HG03521 (cell line): ENCODE data around the gene ELAVL3.

ENCODE experiments used
- ATAC-seq: cut with Tn5 transposase; IDR thresholded peaks from one replicate; pipeline ENCODE4 v1.9.1; 2021; ENCODE audit warnings: mild to moderate bottlenecking, moderate library complexity; ENCODE audit not compliant: unreplicated experiment

ELAVL3 gene

DNA sequence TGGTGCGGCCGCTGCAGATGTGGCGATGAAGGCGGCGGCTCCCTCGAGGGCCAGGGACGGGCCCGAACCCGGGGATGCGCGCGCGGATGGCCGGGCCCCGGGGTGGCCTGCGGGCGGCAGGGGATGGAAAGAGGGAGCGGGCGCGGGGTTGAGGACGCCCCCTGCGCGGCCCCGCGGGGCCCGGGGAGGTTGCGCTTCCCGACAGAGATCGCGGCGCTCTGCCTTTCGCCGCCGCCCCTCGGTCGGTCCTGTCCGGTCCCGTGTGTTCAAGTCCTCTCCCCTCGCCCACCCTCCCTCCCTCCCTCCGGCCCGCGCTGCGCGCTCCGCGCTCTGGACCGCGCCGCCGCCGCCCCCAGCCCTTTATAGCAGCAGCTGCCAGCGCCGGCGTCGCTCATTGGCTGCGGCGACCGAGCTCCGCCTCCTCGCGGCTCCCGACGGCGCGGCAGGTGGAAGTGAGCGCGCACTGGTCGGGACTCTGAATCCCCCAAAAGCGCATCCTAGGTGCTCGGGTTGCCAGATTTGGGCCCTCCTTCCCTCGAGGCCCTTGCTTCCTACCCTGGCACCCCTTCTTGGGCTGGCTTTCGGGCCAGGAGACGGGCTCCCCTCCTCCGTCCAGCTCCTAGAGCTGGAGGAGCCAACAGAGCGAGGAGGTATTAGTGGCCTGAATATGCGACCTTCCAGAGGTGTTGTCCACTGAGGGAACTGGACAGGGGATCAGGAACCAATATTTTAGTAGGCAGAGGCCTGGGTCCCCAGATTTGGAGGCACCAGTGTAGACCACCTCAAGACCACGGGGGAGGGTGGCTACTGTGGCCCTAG is at the start of gene ELAVL3:
ELAVL3 (minus strand) TSS at position 332 of the 819 bp plus-strand sequence. CDS start 438 bp downstream, outside the sequence.
- ATAC-seq, result no peak

DNA sequence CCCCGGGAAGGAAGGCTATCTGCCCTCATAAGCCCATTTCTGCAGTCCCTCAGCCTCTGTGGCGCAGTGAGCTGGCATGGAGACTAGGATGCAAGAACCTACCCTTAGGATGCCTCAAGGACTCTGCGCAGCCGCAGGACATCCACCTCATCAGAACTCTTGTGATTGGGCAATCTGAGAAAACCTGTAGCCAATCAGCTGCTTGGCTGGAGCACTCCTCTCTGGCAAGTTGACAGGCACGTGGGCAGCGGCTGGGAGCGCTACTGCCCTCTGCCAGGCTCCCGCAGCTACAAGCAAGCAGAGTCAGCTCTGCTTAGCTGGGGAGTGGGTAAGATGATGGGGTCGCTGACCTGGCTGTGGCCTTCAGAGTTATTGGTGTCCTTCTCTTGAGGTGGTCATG is 49.6 kb upstream of the ELAVL3 start:
- no peak for ATAC-seq

DNA sequence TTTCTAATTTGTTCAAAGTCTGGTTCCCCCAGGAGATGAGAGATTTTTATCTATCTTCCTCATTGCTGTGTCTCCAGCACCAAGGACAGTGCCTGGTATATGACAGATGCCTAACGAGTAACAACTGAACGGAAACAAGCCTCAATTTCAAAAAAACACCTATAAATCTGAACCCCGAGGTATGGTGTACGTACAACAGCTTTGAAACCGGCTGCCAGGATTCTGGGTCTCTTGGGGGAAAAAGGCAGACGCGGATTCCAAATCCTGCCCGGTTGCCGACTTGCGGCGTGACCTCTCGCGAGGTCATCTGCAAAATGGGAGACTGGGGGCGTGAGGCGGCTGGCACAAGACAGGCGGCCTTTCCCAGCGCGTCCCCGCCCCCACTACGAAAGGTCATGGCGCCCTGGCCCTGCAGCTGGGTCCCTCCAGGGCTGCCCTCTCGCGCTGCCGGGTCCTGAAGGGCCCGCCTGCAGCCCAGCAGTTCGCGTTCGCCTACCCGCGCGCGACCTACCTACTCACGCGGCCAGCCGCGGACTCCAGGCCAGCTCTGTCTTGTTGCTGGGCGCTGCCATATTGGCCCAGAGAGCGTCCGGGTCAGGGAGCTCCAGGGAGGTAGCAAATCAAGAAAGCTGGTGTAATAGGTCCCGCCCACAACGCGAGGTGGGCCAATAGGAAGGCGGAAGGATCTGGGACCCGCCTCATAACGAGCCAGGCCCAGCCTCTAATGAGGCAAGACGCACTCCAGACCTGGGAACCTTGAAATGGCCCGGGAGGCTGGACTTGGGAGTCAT is 47.9 kb upstream of the ELAVL3 start, which contains the start of gene ECSIT:
ECSIT (minus strand) TSS at position 584 of the 791 bp plus-strand sequence. CDS start 9,964 bp downstream, outside the sequence.
- peak; percentile 96 for ATAC-seq

DNA sequence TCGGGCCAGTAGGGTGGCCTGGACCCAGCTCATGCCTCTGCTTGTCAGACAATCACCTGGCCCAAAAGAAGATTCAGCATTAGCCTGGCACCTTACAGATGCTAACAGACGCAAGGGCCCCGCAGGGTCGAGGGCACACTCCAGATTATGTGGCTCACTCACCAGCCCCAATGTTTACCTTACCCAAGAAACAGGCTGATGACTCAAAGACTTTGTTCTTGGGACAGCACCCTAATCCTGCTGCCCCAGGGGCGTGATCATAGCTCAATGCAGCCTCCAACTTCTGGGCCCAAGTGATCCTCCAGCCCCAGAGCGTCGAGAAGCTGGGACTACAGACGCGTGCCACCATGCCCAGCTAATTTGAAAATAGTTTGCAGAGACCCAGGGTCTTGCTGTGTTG is 38.3 kb upstream of the ELAVL3 start:
- ATAC-seq, result no peak

DNA sequence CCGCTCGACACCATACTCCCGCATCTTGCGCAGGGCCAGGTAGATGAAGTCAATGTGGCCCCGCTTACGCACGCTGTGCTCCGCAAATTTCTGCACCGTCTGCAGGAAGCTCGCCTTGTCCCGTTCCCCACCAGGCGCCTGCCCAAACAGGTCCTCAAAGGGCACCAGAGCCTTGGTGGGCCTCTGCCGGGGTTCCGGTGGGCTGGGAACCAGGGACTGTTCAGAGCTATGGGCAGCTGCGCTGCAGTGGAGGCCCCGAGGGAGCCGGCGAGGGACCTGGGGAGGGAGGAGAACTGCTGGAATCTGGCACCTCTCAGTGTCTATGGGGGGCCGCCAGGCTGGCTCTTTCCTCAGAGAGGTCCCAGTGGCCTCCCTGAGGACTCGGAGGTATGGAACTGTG is 33.1 kb upstream of the ELAVL3 start:
- no peak for ATAC-seq

DNA sequence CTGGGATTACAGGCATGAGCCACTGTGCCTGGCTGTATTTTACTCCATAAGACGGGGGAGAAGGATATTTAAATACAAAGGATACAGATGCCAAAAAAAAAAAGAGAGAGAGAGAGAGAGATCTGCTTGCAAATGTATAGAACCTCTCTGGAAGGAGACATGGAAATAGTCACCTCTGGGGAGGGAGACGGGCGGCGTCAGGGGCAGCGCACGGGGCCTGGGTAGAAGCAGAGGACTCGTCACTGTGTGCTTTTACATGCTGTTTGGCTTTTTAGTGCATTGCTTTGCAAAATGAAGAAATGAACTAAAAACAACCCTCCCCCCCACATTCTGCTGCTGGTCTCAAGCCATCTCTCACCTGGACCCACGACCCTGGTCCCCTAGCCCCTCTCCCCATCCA is 29.6 kb upstream of the ELAVL3 start:
- no peak for ATAC-seq

DNA sequence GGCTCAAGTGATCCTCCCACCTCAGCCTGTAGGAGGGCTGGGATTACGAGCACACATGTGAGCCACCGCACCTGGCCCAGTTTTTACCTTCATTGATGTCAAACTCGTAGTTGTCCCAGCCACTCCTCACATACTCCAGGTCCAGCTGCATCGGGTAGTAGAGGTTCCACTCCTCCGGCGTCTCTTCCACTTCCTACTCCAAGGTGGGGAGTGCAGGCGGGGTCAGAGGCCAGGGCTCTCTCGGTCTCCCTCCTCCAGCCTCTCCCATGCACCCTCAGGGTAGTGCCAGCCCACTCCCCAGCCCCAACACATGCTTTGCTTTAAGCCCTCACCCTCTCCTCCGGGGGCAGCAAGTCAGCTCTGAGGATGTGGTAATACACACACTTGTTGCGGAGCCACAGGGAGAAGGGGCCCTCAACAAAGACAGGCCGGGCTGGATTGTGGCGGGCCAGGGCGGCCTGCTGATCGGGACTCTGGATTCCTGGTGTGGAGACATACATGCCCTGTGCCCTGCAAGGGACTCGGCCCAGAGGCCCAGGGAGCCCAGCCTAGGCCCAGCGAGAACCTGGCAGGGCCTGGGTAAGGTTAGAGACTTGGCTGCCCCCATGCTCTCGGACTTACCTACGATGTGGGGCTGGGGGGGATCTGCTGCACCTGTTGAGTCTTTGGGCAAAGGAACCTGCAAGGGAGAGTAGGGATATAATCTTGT is 26.7 kb upstream of the ELAVL3 start:
- no peak for ATAC-seq

DNA sequence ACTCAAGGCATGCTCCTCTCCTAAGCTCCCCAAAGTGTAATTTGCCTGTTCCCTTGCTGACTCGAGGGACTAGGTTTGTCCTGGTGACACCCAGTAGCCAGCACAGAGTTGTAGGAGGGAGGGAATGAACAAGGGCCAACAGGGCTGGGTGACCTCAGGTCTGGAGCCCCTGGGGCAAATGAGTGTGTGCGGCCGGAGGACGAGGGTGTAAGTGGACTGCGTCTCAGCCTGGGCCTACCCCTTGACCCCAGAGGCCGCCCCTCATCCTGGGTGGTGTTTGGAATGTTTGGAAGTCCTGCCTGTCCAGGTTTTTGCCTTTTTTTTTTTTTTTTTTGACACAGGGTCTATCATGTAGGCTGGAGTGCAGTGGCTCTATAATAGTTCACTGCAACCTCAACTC is 26.1 kb upstream of the ELAVL3 start:
- no peak for ATAC-seq

DNA sequence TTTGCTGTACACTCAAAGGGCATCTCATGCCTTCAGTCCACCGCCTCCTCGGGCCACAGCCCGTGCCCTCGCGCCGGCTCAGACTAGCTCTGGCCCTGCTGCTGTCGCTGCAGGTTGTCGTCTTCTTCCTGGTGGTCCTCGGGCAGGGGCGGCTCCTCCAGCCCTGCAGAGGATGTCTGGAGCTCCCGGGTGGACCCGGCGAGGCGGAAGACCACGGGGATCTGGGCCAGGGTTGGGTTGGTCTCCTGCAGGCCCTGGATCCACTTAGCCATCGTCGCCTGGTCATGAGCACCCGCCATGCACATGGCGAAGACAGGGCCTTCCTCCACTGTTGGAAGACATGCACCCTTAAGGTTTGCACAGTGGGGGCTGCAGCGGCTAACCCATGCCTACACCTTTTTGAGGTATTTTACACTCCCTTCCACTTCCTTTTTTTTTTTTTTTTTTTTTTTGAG is 25.3 kb upstream of the ELAVL3 start:
- peak; percentile 23 for ATAC-seq

DNA sequence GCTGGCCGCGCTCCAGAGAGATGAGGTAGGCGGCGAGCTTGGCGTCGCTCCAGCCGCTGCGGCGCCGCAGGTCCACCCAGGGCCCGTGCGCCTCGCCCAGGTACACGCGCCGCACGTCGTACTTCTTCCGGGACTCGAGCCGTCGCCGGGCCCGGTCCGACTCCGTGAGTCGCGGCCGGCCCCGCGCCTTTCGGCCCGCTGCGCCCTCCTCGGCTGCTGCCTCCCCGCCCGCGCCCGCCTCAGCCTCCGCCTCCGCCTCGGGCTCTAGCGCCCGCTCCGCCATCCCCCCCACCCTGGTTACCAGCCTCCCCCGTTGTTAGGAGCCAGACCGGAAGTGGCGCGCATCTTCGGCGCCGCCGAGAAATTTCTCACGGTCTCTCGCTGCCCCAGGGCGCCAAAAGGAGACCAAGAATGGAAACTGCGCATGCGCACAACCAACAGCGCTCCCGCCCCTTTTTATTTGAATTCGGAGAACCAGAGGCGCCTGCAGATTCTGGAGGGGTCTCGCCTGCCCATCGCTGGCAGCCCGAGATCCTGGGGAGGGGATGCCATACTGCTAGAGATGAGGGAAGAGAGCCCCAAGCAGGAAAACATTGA is 24.8 kb upstream of the ELAVL3 start, which contains the start of gene ZNF653:
ZNF653 (minus strand) TSS at position 336 of the 597 bp plus-strand sequence; CDS start at position 283, 53 bp downstream.
- peak; percentile 41 for ATAC-seq

DNA sequence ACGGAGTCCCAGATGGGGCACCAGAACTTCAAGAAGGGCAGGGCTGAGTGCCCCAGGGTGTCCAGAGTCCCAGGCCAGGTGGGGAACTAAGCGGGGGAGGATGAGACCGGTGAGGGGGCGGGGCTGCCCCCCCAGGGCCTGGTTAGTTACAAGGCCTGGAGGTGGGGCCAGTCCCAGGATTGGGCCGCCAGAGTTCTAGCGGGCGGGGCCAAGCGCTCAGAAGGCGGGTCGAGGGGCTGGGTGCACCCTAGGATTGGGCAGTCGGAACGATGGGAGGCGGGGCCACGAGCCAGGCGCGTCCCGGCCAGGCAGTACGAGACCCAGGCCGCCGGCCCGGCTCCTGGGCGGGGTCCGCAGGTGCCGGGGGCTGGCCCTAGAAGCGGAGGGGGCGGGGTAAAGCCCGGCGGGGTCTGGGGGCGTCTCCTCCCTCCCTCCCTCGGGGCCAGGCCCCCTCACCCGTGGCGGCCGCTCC is 24.2 kb upstream of the ELAVL3 start:
- ATAC-seq, result peak; percentile 82

DNA sequence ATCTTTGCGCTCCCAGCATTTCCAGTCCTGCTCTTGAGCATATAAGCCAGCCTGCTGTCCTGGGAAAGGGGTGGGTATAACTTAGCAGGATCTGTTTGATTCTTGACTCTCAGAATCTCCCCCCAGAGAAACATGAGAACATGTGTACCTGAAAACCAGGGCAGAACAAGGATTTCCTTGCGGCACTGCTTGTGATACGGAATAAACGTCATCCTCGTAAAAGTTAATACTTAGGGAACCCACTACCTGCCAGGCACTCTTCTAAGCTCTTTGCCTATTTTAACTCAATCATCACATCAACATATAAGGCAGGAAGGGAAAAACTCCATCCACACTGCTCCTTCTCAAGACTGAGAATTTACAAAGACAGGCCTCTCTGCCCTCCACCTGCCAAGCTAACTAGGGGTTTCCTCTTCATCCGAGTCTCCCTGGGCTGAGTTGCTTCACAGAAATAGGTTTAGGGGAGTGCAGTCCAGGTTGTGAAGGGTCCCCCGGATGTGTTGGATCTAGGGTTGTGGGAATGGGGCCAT is 23.7 kb upstream of the ELAVL3 start:
- ATAC-seq, result no peak

DNA sequence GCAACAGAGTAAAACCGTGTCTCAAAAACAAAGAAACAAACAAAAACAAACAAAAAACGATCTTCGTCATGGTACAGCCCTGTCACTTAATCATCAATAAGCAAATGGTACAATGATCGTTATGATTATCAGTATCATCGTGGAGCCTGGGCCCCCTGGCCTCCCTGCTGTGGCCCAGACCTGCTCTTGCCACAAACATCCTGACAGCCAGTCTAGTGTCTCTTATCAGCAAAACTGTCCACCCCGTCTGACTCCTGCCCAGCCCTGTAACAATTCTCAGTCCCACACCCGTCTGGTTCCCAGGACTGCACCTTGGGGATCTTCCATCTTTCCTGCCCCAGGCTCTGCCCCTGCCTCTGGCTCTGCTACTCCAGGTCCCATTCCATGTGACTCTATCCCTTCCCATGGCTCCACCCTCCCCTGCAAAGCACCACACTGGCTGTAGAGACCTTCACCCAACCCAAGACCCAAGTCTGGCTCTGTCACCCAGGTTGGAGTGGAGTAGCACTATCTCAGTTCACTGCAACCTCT is 19.1 kb upstream of the ELAVL3 start:
- no peak for ATAC-seq

DNA sequence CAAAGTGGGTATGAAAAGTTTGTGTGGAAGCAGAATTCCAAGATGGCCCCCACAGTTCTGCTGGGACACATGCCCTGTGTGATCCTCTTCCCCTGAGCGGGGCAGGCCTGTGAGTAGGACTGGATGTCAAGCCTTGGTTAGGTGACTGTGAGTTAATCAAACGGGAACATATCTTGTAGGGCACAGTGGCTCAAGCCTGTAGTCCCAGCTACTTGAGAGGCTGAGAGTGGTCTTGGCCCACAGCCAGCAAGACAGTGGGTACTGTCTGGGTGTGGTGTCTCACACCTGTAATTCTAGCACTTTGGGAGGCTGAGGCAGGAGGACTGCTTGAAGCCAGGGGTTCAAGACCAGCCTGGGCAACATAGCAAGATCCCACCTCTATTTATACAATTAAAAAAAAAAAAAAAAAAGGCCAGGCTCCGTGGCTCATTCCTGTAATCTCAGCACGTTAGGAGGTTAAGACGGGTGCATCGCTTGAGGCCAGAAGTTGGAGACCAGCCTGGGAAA is 18.4 kb upstream of the ELAVL3 start:
- ATAC-seq, result no peak

DNA sequence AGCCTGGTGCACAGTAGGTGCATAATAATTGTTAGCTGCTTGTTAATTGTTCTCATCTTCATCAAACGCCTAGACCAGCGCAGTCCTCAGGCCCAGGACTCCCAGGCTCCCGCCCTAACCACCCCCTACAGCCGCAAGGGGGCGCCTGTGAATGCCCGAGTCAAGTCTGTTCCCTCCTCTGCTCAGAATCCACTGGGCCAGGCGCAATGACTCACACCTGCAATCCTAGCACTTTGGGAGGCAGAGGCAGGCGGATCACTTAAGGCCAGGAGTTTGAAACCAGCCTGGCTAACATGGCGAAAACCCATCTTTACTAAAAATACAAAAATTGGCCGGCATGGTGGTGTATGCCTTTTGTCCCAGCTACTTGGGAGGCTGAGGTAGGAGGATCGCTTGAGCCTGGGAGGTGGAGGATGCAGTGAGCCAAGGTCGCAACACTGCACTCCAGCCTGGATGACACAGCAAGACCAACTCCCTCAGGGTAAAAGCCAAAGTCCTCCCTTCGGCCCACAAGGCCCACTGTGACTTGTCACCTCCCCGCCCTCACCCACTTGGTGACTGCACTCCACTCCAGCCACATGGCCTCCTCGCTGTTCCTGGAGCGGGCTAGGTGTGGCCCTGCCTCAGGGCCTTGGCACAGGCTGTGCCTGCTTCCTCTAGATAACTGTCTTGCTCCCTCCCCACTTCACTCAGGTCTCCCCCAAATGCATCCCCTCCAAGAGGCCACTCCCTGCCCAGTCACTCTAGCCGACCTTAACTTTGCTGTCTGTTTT is 15.7 kb upstream of the ELAVL3 start:
- no peak for ATAC-seq

DNA sequence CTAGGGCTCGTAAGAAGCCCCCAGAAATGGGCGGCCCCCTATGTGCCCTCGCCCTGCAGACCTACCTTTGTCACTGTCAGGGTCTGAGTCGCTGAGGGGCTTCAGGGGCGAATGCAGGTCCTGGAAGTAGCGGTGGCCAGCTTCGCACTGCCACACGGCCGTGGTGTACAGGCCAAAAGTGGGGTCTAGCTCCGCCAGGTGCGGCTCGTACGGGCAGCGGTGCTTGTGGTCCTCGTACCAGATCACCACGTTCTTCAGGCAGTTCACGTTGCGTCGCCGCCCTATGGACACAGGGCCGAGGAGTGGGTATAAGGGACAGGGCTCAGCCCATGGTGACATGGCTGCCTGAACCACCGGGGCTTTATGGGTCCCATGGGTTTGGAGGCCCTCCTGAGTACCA is 15.0 kb upstream of the ELAVL3 start:
- ATAC-seq, result no peak

DNA sequence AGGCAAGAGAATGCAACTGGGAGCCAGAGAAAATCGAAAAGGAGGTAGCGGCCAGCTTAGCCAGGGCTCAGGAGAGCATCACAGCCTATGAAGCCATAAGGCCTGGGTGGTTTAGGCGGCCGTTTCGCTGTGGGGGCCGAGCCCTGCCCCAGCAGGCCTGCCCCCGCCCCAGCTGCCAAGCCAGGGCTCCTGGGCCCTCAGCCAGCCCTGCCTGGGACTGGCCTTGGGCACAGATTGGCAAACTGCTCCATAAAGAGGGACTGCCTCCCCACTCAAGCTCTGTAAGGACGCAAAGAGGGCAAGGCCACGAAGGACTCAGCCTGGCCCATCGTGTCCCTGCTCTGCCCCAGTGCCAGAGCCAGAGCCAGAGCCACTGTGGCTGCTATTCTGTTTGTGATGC is 14.6 kb upstream of the ELAVL3 start:
- no peak for ATAC-seq

DNA sequence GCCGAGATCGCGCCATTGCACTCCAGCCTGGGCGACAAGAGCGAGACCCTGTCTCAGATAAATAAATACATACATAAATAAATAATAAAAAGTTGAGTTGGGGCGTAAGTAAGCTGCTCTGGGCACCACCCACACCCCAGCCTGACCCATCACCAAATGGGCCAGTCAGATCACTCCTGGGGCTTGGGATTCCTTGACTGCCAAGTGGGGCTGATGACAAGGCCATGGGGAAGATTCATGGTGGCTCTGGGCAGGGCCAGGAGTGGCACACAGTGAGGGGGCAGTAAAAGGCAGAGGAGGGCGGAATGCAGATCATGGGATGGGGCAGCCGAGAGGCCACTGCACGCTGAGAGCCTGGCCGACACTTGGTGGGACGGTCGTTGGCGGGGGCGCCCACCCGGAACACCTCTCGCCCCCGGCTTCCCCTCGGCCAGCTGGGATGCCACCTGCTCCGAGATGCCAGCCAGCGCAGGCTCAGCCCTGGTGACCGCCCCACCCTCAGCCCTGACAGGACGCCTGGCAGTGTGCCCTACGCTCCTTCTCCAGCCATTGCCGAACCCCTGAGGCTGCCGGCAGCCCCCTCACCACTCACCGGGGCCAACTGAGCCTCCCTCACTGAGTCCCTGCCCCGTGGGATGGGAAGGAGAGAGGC is 13.9 kb upstream of the ELAVL3 start:
- ATAC-seq, result no peak

DNA sequence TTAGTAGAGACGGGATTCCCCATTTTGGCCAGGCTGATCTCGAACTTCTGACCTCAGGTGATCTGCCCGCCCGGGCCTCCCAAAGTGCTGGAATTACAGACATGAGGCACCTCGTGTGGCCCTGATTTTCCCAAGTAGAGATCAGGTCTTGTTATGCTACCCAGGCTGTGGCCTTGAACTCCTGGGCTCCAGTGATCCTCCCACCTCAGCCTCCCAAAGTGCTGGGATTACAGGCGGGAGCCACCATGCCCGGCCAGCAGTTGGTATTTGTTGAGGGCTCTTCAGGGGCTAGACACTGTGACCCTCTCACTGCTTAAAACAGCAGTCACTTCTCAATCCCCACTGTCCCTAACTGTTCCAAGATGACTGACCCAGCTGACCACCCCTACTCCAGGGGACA is 8.5 kb upstream of the ELAVL3 start:
- ATAC-seq, result no peak
